ENCODE results near the gene STX3. TPM values are rescaled to one million over a fixed set of nuclear protein-coding genes. Genes with fewer than 3 reads are reported as not detected.

Gene STX3
- total and polyA plus RNA-seq, 2 of the 4 experiments (the other 2 are of a cell fraction), result 5.0 to 5.4 TPM

DNA sequence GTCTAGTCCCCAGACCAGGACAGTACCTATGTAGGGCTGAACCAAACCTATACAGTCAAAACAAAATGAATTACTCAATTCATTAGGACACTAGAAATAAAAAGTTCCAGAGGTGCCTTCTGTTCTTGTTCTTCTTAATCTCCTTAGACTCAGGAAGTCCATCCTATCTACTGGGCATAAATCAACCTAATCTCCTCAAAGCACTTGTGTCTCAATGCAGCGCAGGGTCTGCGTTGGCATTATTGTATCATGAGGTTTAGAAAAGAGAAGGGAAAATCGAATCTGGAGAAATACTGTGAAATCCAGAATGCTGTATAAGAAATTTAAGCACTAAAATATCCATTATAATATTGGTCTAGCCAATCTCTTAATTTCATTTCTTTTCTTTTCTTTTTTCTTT is 39.1 kb upstream of the STX3 start:
- Histone ChIP-seq H3K18ac (ENCODE audit: low read depth, low read length) (no peak overlapping the region), H2BK5ac (ENCODE audit: low read depth, low read length, poor library complexity, severe bottlenecking) (no peak overlapping the region), H4K8ac (ENCODE audit: low read depth in 2 of 2, low read length in 2 of 2) (no peak overlapping the region), H3K27ac (ENCODE audit: insufficient read depth, low read length) (no peak overlapping the region), H2BK15ac (ENCODE audit: low read depth, low read length) (no peak overlapping the region), H2AFZ (replicated peaks; ENCODE audit: low read length, poor library complexity) (no peak overlapping the region), H2BK20ac (ENCODE audit: low read depth, low read length) (no peak overlapping the region), H3K23ac (ENCODE audit: low read depth, low read length) (no peak overlapping the region), H3K4me3 (ENCODE audit: insufficient read depth, low read depth, low read length) (no peak overlapping the region), H3K4me2 (ENCODE audit: low read depth, low read length) (no peak overlapping the region), H4K5ac (ENCODE audit: low read depth, low read length) (no peak overlapping the region), H3K27me3 (ENCODE audit: control insufficient read depth, insufficient read depth, low read length) (peaks cover 2% of the 10 kb centered on the region; the same call in 1 of the 2 replicates), H4K91ac (ENCODE audit: insufficient read depth, low read depth, low read length) (no peak overlapping the region), H3K9ac (ENCODE audit: low read depth, low read length) (no peak overlapping the region), H3K79me1 (ENCODE audit: low read depth in 1 of 2, low read length in 2 of 2) (no peaks in the 10 kb centered on the region), H3K36me3 (ENCODE audit: control insufficient read depth, insufficient read depth, low read length) (no peaks in the 10 kb centered on the region), H2AK5ac (ENCODE audit: low read depth, low read length) (no peak overlapping the region), H3K4ac (ENCODE audit: low read depth, low read length) (no peak overlapping the region), H3K4me1 (ENCODE audit: control insufficient read depth, insufficient read depth, low read length) (no peaks in the 10 kb centered on the region), H3K56ac (ENCODE audit: extremely low read depth, insufficient read depth, low read length) (no peak overlapping the region), H3K14ac (replicated peaks; ENCODE audit: low read depth, low read length) (no peak overlapping the region), H3K9me1 (ENCODE audit: insufficient read depth, low read length) (no peaks in the 10 kb centered on the region), H2AK9ac (replicated peaks; ENCODE audit: low read depth, low read length, poor library complexity) (no peak overlapping the region), H2BK120ac (ENCODE audit: low read depth, low read length) (no peak overlapping the region), H3K9me3 (ENCODE audit: control insufficient read depth, insufficient read depth, low read length) (no peaks in the 10 kb centered on the region), H4K20me1 (ENCODE audit: insufficient read depth, low read length) (no peaks in the 10 kb centered on the region)
- TF ChIP-seq, protein P1, sequence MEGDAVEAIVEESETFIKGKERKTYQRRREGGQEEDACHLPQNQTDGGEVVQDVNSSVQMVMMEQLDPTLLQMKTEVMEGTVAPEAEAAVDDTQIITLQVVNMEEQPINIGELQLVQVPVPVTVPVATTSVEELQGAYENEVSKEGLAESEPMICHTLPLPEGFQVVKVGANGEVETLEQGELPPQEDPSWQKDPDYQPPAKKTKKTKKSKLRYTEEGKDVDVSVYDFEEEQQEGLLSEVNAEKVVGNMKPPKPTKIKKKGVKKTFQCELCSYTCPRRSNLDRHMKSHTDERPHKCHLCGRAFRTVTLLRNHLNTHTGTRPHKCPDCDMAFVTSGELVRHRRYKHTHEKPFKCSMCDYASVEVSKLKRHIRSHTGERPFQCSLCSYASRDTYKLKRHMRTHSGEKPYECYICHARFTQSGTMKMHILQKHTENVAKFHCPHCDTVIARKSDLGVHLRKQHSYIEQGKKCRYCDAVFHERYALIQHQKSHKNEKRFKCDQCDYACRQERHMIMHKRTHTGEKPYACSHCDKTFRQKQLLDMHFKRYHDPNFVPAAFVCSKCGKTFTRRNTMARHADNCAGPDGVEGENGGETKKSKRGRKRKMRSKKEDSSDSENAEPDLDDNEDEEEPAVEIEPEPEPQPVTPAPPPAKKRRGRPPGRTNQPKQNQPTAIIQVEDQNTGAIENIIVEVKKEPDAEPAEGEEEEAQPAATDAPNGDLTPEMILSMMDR (conservative IDR thresholded peaks at IDR 0.05; ENCODE audit: low read depth, low read length), result no peak
- TF ChIP-seq FOS (IDR thresholded peaks at IDR 0.05; ENCODE audit: low read depth, low read length) (no peak), RCOR1 (IDR thresholded peaks at IDR 0.05; ENCODE audit: insufficient replicate concordance, low read length) (no peak), MXI1 (IDR thresholded peaks at IDR 0.05; ENCODE audit: borderline replicate concordance, low read depth, low read length) (no peak), NFE2L2 (IDR thresholded peaks at IDR 0.05; ENCODE audit: low read depth, low read length) (no peak), CEBPB (IDR thresholded peaks at IDR 0.05; ENCODE audit: low read depth, low read length) (no peak)
- no TSS peak for BruUV-seq (replicated peaks)
- intact Hi-C loops (cut with micrococcal nuclease), result no loop called here
- ChIA-PET CTCF (no interaction called here), POLR2A (ENCODE audit: unreplicated experiment) (no interaction called here)
- WGBS, 2 experiments (ENCODE audit: extremely low coverage in 2 of 2, insufficient read length in 1 of 2), result no CpG with 5 or more reads among the region's 3 CpGs
- ATAC-seq (ENCODE audit: low read depth) (no peak), DNase-seq (no peak)
- in situ Hi-C loops (cut with MboI; ENCODE audit: low sequenced_read_pairs), result no loop called here
- dilution Hi-C loops (cut with HindIII; ENCODE audit: low sequenced_read_pairs, unreplicated experiment), result no loop called here
